Measurements from ENCODE around the gene TRPC4.

GRCh38 chr13:37868691-37869505 lies 674 bp downstream of the TRPC4 start:
- no peak for TF ChIP-seq CTCF (IDR thresholded peaks at IDR 0.05)
- TF ChIP-seq POLR2A (IDR thresholded peaks at IDR 0.05), result no peak
